ENCODE results near the gene MICB.

MICB gene

DNA sequence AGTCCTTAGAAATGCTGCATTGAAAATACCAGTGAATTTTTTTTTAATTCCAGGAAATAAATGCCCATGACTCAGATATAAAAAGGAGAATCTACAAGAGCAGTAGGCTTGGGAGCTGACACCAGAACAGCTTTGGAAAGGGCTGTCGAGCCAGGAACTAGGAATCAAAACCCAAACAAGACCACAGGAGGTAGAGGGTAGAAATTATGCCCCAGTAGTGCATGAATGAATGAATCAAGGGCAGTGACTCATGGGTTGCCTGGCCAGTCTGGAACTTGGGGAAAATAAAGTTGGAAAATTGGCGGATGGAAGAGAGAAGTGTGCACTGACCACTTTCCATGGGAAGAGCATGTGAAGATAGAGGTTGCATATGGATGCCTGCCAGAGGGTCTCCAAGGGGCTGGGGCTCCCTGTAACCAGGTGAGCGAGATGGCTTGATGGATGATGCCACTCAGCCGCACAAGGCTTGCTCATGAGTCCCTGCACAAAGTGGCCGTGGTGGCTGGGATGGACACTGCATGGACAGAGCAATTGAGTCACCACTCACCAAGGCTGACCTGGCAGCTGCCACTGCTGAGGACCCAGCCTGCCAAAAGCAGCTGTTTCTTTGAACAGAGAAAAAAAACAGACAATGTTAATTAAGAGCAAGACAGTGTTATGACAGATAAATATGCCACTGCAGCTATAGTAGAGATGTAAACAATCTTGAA lies 15.7 kb downstream of the MICB start:
- DNase-seq: no peak

DNA sequence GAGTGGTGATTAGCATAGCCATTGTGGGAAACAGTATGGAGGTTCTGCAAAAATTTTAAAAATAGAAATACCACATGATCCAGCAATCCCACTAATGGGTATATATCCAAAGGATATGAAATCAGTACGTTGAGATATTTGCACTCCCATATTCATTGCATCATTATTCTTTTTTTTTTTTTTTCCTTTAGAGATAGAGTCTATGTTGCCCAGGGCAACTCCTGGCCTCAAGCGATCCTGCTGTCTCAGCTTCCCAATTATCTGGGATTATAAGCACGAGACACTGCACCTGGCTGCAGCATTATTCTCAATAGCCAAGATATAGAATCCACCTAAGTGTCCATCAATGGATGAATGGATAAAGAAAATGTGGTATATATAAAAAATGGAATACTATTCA lies 23.9 kb downstream of the MICB start:
- DNase-seq: no peak

DNA sequence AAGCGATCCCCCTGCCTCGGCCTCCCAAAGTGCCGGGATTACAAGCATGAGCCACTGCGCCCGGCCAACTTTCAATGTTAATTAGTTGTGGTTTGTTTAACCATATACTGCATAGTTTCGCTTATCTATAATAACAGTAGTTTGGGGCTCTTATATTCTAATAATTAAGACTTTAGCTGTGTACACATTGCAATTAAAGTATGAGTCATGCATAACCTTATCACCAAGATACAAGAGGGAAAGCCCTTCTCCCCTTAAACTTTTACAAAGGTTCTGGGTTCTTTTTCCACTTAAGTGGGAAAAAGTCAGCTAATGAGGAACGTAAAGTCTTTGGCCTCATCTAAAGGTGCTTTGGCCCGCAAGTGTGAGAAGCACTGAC lies 27.6 kb downstream of the MICB start:
- no peak for DNase-seq

DNA sequence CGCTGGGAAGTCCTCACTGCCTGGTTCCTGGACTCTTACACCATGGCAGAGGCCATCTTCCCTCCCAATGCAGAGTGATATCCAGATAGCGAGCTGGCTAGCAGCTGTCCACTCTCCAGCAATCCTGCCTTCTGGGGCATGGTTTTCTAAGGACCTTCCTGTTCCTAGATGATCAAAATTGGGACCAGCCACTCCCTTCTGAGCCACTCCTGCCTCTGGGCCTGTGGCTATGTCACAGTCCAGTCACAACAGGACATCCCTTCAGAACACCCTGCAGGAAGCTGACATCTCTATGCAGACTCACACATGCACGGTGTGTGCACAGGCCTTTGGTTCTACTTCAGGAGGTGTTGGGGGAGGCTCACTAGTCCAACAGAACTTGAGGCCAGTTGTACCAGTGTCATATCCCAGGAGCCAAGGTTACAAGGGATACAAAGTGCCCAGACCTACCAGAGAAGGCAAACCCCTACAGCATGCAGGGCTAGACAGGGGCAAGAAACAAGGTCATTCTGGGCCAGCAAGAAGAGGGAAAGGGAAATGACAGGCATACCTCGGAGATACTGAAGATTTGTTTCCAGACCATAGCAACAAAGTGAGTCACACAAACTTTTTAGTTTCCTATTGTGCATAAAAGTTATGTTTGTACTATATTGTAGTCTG lies 28.1 kb downstream of the MICB start:
- no peak for DNase-seq

DNA sequence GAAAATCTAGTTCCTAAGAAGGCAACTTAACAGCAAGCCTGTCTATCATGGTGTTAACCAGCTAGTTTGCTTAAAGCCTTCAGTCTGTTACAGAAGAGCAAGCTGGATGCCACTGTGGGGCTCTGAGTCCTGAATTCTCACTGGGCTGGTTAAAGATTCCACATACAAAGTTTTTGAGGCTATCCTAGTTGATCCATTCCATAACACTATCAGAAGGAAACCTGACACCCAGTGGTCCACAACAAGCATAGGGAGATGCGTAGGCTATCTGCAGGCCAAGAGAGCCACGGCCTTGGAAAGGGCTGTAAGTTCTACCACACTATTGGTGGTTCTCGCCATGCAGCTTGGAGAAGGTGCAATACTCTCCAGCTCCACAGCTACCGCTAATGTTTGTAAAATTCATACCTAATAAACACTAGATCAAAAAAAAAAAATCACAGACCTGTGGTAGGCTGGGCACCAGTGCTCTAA lies 30.4 kb downstream of the MICB start:
- no peak for DNase-seq

DNA sequence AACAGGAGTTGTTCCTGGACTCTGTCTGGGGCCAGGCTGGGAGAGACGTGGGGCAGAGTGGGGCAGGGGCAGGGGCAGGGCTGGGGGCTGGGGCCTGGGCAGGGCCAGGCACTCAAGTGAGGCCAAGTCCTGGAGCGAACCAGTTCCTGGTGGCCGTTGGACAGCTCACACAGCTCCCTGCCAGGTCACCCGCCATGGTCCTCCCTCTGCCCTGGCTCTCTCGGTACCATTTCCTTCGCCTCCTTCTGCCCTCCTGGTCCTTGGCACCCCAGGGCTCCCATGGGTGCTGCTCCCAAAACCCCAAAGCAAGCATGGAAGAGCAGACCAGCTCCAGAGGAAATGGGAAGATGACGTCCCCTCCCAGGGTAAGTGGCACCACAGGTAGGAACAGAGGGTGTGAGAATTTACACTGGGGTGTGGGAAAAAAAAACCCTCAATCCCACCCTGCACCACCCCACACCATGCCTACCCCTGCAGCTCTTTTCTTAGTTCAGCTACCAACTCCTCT lies 30.9 kb downstream of the MICB start, which contains the start of gene MCCD1:
Gene MCCD1 (plus strand): TSS at position 142 of the 508 bp plus-strand sequence. CDS start 53 bp downstream, at position 195.
- no peak for DNase-seq

DNA sequence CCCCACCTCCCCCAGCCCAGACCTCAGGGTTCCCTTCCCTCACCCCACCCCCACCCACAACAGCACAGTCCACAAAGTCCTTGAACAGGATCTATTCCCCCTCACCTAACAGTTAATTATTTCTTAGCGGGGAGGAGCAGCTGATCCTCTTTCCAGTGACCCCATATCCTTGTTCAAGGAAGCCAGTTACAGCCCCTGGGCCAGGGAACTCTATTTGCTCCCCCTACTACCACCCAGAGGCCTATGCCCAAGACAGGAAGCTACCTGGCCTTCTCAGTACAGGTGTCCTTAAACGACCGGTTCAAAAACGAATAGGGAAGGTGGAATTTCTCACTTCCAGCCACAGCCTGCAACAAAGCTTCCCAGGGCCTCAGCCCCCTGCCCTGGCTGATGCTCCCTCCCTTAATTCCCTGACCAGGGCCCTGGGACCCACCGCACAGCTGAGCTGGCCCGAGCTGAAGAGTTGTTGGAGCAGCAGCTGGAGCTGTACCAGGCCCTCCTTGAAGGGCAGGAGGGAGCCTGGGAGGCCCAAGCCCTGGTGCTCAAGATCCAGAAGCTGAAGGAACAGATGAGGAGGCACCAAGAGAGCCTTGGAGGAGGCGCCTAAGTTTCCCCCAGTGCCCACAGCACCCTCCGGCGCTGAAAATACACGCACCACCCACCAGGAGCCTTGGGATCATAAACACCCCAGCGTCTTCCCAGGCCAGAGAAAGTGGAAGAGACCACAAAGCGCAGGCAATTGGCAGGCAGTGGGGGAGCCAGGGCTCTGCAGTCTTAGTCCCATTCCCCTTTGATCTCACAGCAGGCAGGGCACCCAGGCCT lies 31.6 kb downstream of the MICB start:
- DNase-seq: no peak

DNA sequence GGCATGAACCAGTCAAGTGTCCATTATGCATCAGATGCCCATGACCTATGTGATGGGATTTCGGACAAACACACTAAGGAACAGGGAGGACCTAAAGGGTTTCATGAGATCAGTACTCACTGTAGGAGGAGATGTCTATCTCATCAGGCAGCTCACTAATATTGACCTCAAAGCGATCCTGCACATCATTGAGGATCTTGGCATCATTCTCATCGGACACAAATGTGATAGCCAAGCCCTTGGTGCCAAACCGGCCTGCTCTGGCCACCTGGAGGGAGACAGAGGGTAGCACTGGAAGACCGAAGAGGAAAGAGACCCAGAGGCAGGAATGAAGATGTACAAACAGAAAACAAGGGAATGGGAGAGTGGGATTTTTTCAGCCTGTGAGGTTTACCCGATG lies 32.7 kb downstream of the MICB start:
- DNase-seq: no peak

DNA sequence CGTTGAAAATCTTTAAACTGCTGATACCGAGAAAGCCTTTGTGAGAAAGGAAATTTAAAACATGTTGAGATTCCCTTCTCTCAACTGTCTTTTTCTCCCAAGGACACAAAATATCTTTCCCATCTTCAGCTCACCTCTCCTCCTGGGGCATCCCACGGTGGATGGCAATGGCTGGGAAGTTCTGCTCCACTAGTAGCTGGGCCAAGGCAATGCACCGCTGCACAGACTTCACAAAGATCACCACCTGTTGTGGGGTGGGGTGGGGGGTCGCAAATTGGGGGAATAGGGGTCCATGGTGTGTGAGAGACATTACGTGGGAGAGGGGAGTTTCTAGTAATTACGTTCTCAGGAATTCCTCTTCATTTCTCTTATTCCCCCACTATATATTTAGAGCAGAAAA lies 33.2 kb downstream of the MICB start:
- DNase-seq: no peak

DNA sequence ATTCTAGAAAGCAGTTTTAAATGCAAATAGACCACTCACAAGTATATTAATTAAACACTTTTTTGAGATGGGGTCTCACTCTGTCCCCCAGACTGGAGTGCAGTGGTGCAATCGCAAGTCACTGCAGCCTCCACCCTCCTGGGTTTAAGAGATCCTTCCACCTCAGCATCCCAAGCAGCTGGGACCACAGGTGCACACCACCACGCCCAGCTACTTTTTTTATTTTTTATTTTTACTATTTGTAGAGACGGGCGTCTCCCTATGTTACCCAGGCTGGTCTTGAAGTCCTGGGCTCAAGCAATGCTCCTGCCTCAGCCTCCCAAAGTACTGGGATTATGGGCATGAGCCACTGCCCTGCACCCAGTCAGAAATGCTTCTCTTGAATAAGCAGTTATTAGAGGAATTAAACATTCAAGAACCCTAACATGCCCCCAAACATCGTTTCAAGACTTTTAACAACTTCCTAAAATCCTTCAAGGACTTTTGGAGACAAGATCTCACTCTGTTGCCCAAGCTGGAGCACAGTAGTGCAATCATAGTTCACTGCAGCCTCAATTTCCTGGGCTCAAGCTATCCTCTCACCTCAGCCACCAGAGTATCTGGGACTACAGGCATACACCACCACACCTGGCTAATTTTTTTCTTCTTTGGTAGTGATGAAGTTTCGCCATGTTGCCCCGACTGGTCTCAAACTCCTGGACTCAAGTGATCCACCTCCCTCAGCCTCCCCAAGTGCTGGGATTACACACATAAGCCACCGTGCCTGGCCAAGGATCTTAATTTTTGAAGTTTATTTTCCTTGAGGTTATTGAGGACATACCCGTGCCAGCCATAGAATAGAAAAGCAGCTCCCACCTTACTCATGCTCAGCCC lies 34.1 kb downstream of the MICB start:
- no peak for DNase-seq

DNA sequence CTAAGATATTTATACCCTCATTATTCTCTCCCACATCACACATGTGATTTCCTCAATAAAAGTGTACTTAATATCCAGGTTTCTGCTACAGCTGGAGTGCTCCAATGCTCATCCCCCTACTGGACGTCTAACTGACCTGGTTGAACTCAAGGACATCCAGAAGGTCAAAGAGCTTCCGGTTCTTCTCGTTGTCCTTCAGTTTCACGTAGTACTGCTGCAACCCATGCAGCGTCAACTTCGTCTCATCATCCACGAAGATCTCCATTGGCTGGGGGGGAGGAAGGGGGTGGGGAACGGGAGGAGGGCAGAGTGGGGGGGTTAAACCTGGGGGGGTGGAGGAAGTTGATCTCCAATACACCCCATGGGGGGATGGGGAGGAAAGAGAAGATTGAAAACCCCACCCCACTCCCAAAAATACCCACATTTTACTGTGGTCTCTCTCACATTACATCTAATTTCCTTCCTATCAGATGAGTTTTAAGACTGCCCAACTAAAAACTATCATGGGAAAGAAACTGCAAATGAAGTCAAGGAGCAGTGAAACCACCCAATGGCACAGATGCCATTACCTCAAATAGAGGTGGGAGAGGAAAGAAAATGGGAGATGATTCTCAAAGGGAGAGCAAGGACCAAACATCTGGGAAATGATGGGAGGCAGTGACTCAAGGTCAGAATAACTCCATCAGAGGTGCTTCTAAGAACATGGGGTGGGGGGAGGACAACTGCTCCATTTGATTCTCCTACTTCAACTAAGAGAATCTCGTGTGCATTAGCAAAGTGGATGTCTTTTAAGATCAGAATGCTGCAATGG lies 34.9 kb downstream of the MICB start:
- no peak for DNase-seq

DNA sequence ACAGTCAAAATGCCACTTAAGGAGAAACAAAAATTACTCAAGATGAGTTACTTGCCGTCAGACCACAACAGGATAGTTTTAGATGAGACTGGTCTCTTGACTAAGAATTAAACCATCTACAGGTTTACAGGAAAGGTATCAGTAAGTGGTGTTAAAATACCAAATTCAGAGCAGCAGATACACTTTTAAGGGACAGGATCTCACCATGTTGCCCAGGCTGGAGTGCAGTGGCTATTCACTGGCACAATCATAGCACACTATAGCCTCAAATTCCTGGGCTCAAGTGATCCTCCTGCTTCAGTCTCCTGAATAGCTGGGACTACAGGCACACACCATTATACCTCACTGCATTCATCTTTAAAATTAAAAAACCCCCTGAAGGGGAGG lies 35.5 kb downstream of the MICB start:
- no peak for DNase-seq

DNA sequence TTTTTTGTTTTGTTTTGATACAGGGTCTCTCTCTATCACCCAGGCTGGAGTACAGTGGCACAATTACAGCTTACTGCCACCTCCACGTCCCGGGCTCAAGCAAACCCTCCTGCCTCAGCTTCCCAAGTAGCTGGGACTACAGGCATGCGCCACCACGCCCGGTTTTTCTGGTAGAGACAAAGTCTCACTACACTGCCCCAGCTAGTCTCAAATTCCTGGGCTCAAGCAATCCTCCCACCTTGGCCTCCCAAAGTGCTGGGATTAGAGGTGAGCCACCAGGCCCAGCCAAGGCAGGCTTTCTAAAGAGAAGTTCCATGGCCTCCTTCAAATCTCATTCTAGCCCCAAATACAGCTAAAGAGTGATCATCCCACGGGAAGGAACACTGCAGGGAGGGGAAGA lies 36.1 kb downstream of the MICB start:
- no peak for DNase-seq

DNA sequence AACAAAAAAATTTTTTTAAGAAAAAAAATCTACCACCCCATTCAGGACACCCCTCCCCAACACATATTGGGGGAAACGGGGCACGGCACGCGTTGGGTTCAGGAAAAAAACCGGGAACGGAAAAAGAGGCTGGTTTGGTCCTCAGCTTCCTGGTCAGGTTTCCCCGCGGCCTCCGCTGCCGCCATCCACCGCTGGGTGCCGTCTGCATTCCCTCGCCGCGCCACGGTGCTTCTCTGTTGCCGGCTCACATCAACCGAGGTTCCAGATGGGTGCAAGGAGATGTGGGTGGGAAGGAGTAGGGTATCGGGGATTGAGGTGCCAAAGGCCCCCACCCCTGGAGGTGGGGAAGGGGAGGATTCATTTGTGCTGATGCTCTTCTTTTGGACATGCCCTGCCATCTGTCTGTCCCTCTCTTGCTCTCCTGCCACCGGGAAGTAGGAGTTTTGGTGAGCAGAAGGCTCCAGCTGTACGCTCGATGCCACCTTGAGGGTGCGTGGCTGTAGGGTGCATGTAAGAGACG lies 36.6 kb downstream of the MICB start:
- no peak for DNase-seq

DNA sequence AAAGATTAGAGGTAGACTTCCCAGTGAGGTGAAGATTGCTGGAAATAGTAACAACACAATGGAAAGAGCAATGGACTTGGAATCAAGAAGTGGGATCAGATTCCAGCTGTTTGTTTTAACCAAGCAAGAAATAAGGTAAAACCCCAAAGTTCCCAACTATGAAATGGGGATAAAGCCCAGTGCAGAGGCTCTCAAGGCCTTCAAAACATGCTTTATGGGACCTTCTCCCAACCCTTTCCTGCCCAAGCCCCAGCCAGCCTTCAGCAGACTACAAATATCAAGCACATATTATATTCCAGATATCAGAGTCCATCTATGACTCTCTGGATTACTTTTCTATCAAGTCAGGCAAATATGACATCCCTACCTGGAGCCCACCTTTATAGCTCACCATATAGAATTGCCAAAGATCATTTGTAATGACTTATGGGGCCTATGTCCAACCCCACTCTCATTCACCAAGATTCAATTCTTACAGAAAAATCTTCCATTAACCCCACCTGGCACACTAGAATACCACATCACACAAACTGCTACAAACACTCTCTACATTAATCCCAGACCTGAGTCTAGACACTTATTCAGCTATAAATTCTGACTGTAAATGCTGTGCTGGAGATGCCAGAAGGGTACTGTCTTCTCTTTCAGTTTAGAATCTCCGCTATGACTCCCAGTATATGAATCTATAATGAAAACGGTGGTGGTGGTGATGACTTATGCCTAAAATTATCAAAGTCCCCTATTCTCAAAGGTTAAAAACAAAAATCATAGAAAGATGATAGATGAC lies 37.8 kb downstream of the MICB start:
- no peak for DNase-seq

DNA sequence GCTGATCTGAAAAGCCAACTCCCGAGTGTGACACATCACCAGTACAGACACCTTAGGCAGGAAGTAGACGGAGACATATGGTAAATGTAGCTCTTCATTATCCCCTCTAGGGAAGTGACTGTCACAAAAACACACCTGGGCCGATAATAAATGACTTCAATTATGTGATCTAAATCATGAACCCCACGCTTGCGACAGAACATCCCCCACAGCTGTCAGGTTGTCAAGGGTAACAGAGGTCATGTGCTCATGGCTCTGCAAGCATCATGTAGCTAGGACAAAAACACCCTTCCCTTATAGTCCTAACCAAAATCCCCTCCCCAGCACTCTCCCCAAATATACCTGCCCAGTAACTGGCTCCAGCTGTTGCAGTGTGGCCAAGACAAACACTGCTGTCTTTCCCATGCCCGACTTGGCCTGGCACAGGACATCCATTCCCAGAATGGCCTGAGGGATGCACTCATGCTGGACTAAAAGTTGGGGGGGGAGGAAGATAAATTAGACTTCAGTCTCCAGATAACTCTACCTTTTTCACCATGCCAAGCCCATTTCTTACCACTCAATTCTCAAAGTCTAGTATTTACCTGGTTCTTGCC lies 41.0 kb downstream of the MICB start:
- DNase-seq: no peak

DNA sequence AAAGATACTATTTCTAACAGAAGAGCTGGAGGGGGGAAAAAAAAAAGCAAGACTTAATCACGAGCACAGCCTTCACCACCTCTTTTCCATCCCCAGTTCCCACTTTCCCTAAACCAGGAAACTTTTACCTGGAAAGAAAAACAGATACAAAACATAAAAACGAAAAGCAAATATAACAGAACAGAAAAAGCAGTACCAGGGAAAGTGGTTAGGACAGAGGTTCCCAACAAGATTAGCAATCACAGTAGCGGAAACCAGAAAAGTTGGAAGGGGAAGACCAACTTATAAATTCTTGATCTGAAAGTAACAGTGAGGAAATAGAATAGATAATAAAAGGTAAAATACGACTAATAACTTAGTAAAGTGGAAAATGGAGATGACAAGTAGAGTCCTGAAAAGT lies 42.7 kb downstream of the MICB start:
- DNase-seq: no peak

DNA sequence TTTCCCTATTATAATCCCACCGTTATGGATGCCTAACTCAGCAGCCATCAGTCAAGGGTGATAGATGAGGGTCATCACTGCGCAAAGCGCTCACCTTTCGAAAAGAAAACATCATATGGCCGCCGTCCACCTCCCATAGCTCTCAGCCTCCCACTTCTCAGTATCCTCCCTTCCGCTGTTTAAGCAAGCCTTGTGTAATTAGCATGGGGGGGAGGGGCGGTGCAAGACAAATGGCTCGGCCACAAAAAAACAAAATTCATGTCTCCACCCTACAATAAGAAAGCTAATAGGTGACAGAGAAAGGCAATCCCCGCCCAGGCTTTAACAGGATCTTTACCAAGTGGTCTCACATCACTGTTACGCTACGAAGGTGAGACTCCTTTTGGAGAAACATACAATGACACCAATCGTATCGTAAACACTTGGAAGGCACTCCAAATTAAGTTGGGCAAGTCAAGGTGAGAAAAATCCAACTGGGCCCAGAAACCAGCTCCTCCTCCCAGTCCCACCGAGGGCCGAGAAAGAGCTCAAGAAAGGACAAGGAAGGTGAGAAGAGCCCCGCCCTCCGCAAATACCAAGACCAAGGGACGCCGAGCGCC lies 43.2 kb downstream of the MICB start:
- peak; percentile 66 for DNase-seq

DNA sequence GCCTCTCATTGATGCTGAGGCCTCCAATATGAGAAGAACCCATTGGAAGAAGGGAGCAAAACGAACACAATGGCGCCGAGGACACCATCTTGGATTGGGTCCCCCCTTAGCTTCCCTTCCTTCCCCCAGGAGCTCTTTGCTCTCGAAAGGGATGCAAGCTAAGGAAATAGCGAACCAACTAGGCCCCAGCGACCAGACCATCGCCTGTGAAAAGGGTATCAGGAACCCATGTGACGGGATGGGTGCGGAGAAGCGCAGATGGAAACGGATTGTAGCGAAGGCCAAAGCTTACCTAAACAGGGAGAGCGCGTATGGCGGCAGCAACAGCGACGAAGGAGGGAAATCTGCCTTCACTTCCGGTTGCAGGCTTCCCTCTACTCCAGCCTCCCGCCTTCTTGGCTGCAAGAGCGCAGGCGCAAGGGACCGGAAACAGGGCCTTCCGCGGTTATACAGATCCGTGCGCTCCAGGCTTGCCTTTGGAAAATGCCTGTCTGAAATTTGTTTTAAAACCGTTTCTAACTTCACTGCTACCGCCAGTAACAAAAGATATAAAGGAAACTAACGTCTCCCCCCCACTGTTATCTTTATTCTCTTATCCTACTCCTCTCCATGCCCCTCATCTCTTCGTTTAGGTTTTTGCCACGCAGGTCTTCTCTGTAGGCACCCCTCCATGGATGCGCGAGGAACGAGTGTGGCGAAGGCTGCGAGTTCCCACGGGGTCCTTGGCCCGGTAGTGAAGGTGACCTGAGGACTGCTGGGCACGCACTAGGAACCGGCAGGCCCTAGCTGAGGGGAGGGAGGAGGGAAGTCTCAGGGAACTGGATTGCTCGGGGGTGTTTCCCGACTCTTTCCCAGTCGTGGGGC lies 43.9 kb downstream of the MICB start, which contains the start of gene DDX39B:
Gene DDX39B (minus strand): TSS at position 346 of the 864 bp plus-strand sequence. CDS start 1,471 bp downstream, outside the sequence.
- DNase-seq: peak; percentile 95
